NCI-H2107 treated with DMSO at 0.1 percent for 48 hours (cell line): ENCODE measurements around the gene TOX4.

Source experiments
- DNase-seq: peaks from one replicate; lab custom pipeline; 2025; ENCODE audit not compliant: unreplicated experiment; lab: John Stamatoyannopoulos, UW

TOX4 gene

GRCh38 chr14:21501568-21501967 is 24.6 kb downstream of the TOX4 start:
- no peak for DNase-seq

- DNase-seq = no peak
Observed at GRCh38 chr14:21503376-21503775, 26.4 kb downstream of the TOX4 start.

GRCh38 chr14:21505012-21505553 is 28.1 kb downstream of the TOX4 start:
- no peak for DNase-seq

GRCh38 chr14:21506557-21506956 is 29.6 kb downstream of the TOX4 start:
- no peak for DNase-seq

- no peak for DNase-seq
Observed at GRCh38 chr14:21509432-21510143, 32.6 kb downstream of the TOX4 start.

- peak; percentile 99 for DNase-seq
Observed at GRCh38 chr14:21510735-21511657, 34.0 kb downstream of the TOX4 start, which contains the start of gene METTL3. TSS of gene METTL3 (minus strand) at chr14:21511340. CDS start at chr14:21511223, 117 bp downstream.

GRCh38 chr14:21514341-21514740 is 37.3 kb downstream of the TOX4 start:
- DNase-seq = no peak

- DNase-seq = no peak
Observed at GRCh38 chr14:21518725-21519124, 41.7 kb downstream of the TOX4 start.

- DNase-seq = no peak
Observed at GRCh38 chr14:21520767-21521166, 43.8 kb downstream of the TOX4 start.

- no peak for DNase-seq
Observed at GRCh38 chr14:21521501-21521900, 44.5 kb downstream of the TOX4 start.

- no peak for DNase-seq
Observed at GRCh38 chr14:21523203-21523602, 46.2 kb downstream of the TOX4 start.

GRCh38 chr14:21524575-21525490 is 47.8 kb downstream of the TOX4 start:
- DNase-seq = no peak

- peak; percentile 51 for DNase-seq
Observed at GRCh38 chr14:21525571-21525961, 48.6 kb downstream of the TOX4 start.

GRCh38 chr14:21525962-21526671 is 49.1 kb downstream of the TOX4 start, which contains the start of gene SALL2:
TSS of gene SALL2 (minus strand) at chr14:21526346. CDS start at chr14:21526127, 219 bp downstream.
- DNase-seq = peak; percentile 98

- DNase-seq = peak; percentile 91
Observed at GRCh38 chr14:21526672-21527317, 49.8 kb downstream of the TOX4 start.

GRCh38 chr14:21527318-21527679 is 50.3 kb downstream of the TOX4 start:
- DNase-seq = no peak

GRCh38 chr14:21528381-21529348 is 51.7 kb downstream of the TOX4 start:
- peak; percentile 97 for DNase-seq

- no peak for DNase-seq
Observed at GRCh38 chr14:21529515-21529914, 52.5 kb downstream of the TOX4 start.
